WTC11 (cell line): ENCODE results near the gene CAD. TPM values are rescaled to one million over a fixed set of nuclear protein-coding genes. Genes with fewer than 3 reads are reported as not detected.

ENCODE experiments used
- ATAC-seq: fragments of 200-7000 bp; cut with Tn5 transposase; 2 replicates; pipeline ENCODE4 v1.10.0; 2021; ENCODE audit warnings: mild to moderate bottlenecking, moderate library complexity
- CTCF ChIA-PET: fragments of 300-600 bp; sonication (Branson Sonifier 250); formaldehyde crosslinking; loops from one replicate; lab custom pipeline; 2021; ENCODE audit warnings: antibody characterized with exemption; lab: Charles Lee
- POLR2A ChIA-PET: fragments of 350-600 bp; sonication (Branson Sonifier 250); formaldehyde crosslinking; loops from one replicate; lab custom pipeline; 2021; ENCODE audit warnings: antibody characterized with exemption; lab: Charles Lee
- DNase-seq: peaks from one replicate; pipeline ENCODE4 v3.0.0; 2021; ENCODE audit warnings: low spot score
- H3K27ac Mint-ChIP-seq: 2 replicates; pipeline ENCODE4 v1.8.0; 2021; ENCODE audit warnings: mixed read lengths
- H3K27me3 Mint-ChIP-seq: 2 replicates; pipeline ENCODE4 v1.8.0; 2021; ENCODE audit warnings: low read depth, mild to moderate bottlenecking, moderate library complexity, mixed read lengths
- H3K36me3 Mint-ChIP-seq: 2 replicates; pipeline ENCODE4 v1.8.0; 2021; ENCODE audit warnings: mixed read lengths
- H3K4me1 Mint-ChIP-seq: 2 replicates; pipeline ENCODE4 v1.8.0; 2022; ENCODE audit warnings: mixed read lengths
- H3K4me3 Mint-ChIP-seq: 2 replicates; pipeline ENCODE4 v1.8.0; 2021; ENCODE audit warnings: mild to moderate bottlenecking, moderate library complexity, mixed read lengths
- H3K9me3 Mint-ChIP-seq: 2 replicates; pipeline ENCODE4 v1.8.0; 2021; ENCODE audit warnings: mixed read lengths
- AR ChIP-seq: fragments of 250-450 bp; sonication (Bioruptor Pico); IDR thresholded peaks from 2 replicates; pipeline ENCODE4 v1.9.0; 2021; ENCODE audit warnings: mild to moderate bottlenecking
- ATF1 ChIP-seq: sonication (generic); formaldehyde crosslinking; IDR thresholded peaks from 2 replicates; pipeline ENCODE4 v1.8.1; 2023; ENCODE audit warnings: mild to moderate bottlenecking, moderate library complexity, missing genetic modification reagents
- CDX4 ChIP-seq: fragments of 250-450 bp; sonication (Bioruptor Pico); IDR thresholded peaks from 2 replicates; pipeline ENCODE4 v1.9.0; 2021; ENCODE audit warnings: moderate library complexity, mild to moderate bottlenecking, inconsistent platforms, borderline replicate concordance
- CREM ChIP-seq: sonication (generic); formaldehyde crosslinking; IDR thresholded peaks from 2 replicates; pipeline ENCODE4 v1.8.1; 2022; ENCODE audit warnings: mild to moderate bottlenecking, missing genetic modification reagents, moderate library complexity
- ESRRA ChIP-seq: sonication (generic); formaldehyde crosslinking; IDR thresholded peaks from 2 replicates; pipeline ENCODE4 v1.8.1; 2022; ENCODE audit warnings: mild to moderate bottlenecking, missing genetic modification reagents, borderline replicate concordance
- ETV6 ChIP-seq: sonication (generic); formaldehyde crosslinking; IDR thresholded peaks from 2 replicates; pipeline ENCODE4 v1.8.1; 2022; ENCODE audit warnings: mild to moderate bottlenecking, missing genetic modification reagents
- HMGA2 ChIP-seq: fragments of 250-450 bp; sonication (Bioruptor Pico); IDR thresholded peaks from 2 replicates; pipeline ENCODE4 v1.4.0; 2021; ENCODE audit warnings: mild to moderate bottlenecking, moderate library complexity
- IRF2 ChIP-seq: sonication (generic); formaldehyde crosslinking; IDR thresholded peaks from 2 replicates; pipeline ENCODE4 v1.8.0; 2022; ENCODE audit warnings: low read depth, missing genetic modification reagents, borderline replicate concordance
- JUN ChIP-seq: sonication (generic); formaldehyde crosslinking; IDR thresholded peaks from 2 replicates; pipeline ENCODE4 v1.8.0; 2023; ENCODE audit warnings: mild to moderate bottlenecking, missing genetic modification reagents
- NR1H2 ChIP-seq: sonication (generic); formaldehyde crosslinking; IDR thresholded peaks from 2 replicates; pipeline ENCODE4 v1.9.0; 2021; ENCODE audit warnings: mild to moderate bottlenecking, moderate library complexity, missing genetic modification reagents
- SMAD3 ChIP-seq: sonication (generic); formaldehyde crosslinking; IDR thresholded peaks from 2 replicates; pipeline ENCODE4 v1.8.0; 2022; ENCODE audit warnings: missing genetic modification reagents, mild to moderate bottlenecking, borderline replicate concordance
- TEAD4 ChIP-seq: sonication (generic); formaldehyde crosslinking; IDR thresholded peaks from 2 replicates; pipeline ENCODE4 v1.8.0; 2022; ENCODE audit warnings: mild to moderate bottlenecking, missing genetic modification reagents
- ZBTB21 ChIP-seq: sonication (generic); formaldehyde crosslinking; IDR thresholded peaks from 2 replicates; pipeline ENCODE4 v1.8.1; 2023; ENCODE audit warnings: mild to moderate bottlenecking, missing genetic modification reagents, borderline replicate concordance
- ZNF138 ChIP-seq: sonication (generic); formaldehyde crosslinking; conservative IDR thresholded peaks from 2 replicates; pipeline ENCODE4 v1.8.1; 2022; ENCODE audit warnings: mild to moderate bottlenecking, moderate library complexity, missing genetic modification reagents
- ZNF416 ChIP-seq: fragments of 250-450 bp; sonication (Bioruptor Pico); IDR thresholded peaks from 2 replicates; pipeline ENCODE4 v1.9.0; 2021; ENCODE audit warnings: mild to moderate bottlenecking, inconsistent platforms
- ZNF671 ChIP-seq: fragments of 250-450 bp; sonication (Bioruptor Pico); IDR thresholded peaks from 2 replicates; pipeline ENCODE4 v1.8.0; 2021; ENCODE audit warnings: mild to moderate bottlenecking
- total RNA-seq: library from RNA; stranded (reverse); gene quantifications from 3 replicates; pipeline ENCODE4 v1.2.3, GENCODE V29; 2021
- TF ChIP-seq, protein P1 (sequence below): sonication (generic); formaldehyde crosslinking; IDR thresholded peaks from 2 replicates; pipeline ENCODE4 v1.8.1; 2023; ENCODE audit warnings: mild to moderate bottlenecking, missing genetic modification reagents, borderline replicate concordance
- TF ChIP-seq, protein P2 (sequence below): sonication (generic); formaldehyde crosslinking; IDR thresholded peaks from 2 replicates; pipeline ENCODE4 v1.8.1; 2022; ENCODE audit warnings: mild to moderate bottlenecking, missing genetic modification reagents, moderate library complexity, borderline replicate concordance
- TF ChIP-seq, protein P3 (sequence below): fragments of 200-600 bp; IDR thresholded peaks from 2 replicates; pipeline ENCODE4 v1.8.0; 2022; ENCODE audit warnings: antibody characterized with exemption
- TF ChIP-seq, protein P4 (sequence below): sonication (generic); formaldehyde crosslinking; IDR thresholded peaks from 2 replicates; pipeline ENCODE4 v1.8.1; 2022; ENCODE audit warnings: mild to moderate bottlenecking, moderate library complexity, missing genetic modification reagents

The CAD gene
- total RNA-seq, 1 experiment from 2014 or later, result 178 TPM

GRCh38 chr2:27270131-27270530 is 53.0 kb downstream of the CAD start:
- no peak for ATAC-seq
- TF ChIP-seq ZNF416 (CRISPR knock-in tag), result no peak
- TF ChIP-seq CDX4 (CRISPR knock-in tag), result no peak
- no peak for TF ChIP-seq JUN (CRISPR knock-in tag)
- TF ChIP-seq ZNF138 (CRISPR knock-in tag), result no peak
- no peak for TF ChIP-seq AR (CRISPR knock-in tag)
- no peak for TF ChIP-seq ETV6 (CRISPR knock-in tag)
- TF ChIP-seq ATF1 (CRISPR knock-in tag), result no peak
- no peak for TF ChIP-seq ZNF671 (CRISPR knock-in tag)
- TF ChIP-seq ESRRA (CRISPR knock-in tag), result no peak
- TF ChIP-seq TEAD4, result no peak
- no peak for TF ChIP-seq CREM (CRISPR knock-in tag)
- TF ChIP-seq NR1H2 (CRISPR knock-in tag), result no peak
- TF ChIP-seq, protein P1, sequence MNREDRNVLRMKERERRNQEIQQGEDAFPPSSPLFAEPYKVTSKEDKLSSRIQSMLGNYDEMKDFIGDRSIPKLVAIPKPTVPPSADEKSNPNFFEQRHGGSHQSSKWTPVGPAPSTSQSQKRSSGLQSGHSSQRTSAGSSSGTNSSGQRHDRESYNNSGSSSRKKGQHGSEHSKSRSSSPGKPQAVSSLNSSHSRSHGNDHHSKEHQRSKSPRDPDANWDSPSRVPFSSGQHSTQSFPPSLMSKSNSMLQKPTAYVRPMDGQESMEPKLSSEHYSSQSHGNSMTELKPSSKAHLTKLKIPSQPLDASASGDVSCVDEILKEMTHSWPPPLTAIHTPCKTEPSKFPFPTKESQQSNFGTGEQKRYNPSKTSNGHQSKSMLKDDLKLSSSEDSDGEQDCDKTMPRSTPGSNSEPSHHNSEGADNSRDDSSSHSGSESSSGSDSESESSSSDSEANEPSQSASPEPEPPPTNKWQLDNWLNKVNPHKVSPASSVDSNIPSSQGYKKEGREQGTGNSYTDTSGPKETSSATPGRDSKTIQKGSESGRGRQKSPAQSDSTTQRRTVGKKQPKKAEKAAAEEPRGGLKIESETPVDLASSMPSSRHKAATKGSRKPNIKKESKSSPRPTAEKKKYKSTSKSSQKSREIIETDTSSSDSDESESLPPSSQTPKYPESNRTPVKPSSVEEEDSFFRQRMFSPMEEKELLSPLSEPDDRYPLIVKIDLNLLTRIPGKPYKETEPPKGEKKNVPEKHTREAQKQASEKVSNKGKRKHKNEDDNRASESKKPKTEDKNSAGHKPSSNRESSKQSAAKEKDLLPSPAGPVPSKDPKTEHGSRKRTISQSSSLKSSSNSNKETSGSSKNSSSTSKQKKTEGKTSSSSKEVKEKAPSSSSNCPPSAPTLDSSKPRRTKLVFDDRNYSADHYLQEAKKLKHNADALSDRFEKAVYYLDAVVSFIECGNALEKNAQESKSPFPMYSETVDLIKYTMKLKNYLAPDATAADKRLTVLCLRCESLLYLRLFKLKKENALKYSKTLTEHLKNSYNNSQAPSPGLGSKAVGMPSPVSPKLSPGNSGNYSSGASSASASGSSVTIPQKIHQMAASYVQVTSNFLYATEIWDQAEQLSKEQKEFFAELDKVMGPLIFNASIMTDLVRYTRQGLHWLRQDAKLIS (CRISPR knock-in tag), result no peak
- TF ChIP-seq HMGA2, result no peak
- TF ChIP-seq, protein P2, sequence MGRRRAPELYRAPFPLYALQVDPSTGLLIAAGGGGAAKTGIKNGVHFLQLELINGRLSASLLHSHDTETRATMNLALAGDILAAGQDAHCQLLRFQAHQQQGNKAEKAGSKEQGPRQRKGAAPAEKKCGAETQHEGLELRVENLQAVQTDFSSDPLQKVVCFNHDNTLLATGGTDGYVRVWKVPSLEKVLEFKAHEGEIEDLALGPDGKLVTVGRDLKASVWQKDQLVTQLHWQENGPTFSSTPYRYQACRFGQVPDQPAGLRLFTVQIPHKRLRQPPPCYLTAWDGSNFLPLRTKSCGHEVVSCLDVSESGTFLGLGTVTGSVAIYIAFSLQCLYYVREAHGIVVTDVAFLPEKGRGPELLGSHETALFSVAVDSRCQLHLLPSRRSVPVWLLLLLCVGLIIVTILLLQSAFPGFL (CRISPR knock-in tag), result no peak
- TF ChIP-seq, protein P3, sequence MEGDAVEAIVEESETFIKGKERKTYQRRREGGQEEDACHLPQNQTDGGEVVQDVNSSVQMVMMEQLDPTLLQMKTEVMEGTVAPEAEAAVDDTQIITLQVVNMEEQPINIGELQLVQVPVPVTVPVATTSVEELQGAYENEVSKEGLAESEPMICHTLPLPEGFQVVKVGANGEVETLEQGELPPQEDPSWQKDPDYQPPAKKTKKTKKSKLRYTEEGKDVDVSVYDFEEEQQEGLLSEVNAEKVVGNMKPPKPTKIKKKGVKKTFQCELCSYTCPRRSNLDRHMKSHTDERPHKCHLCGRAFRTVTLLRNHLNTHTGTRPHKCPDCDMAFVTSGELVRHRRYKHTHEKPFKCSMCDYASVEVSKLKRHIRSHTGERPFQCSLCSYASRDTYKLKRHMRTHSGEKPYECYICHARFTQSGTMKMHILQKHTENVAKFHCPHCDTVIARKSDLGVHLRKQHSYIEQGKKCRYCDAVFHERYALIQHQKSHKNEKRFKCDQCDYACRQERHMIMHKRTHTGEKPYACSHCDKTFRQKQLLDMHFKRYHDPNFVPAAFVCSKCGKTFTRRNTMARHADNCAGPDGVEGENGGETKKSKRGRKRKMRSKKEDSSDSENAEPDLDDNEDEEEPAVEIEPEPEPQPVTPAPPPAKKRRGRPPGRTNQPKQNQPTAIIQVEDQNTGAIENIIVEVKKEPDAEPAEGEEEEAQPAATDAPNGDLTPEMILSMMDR, result no peak
- no peak for TF ChIP-seq IRF2
- TF ChIP-seq, protein P4, sequence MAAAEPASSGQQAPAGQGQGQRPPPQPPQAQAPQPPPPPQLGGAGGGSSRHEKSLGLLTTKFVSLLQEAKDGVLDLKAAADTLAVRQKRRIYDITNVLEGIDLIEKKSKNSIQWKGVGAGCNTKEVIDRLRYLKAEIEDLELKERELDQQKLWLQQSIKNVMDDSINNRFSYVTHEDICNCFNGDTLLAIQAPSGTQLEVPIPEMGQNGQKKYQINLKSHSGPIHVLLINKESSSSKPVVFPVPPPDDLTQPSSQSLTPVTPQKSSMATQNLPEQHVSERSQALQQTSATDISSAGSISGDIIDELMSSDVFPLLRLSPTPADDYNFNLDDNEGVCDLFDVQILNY (CRISPR knock-in tag), result no peak
- no peak for TF ChIP-seq SMAD3
- TF ChIP-seq ZBTB21 (CRISPR knock-in tag), result no peak
- ChIA-PET POLR2A (no interaction called here), CTCF (interaction anchor here (4.1 kb wide), 1 partner anchor 11 kb away, joined by 34 read pairs; the partner anchor contains the start of gene TRIM54)
- Mint-ChIP-seq H3K4me3 (no peak overlapping the region), H3K27me3 (peaks cover 7% of the 10 kb centered on the region), H3K4me1 (peaks cover 7% of the 10 kb centered on the region; the same call in 1 of the 2 replicates), H3K9me3 (peaks cover 8% of the 10 kb centered on the region), H3K36me3 (no peaks in the 10 kb centered on the region), H3K27ac (no peak overlapping the region)
- DNase-seq, result no peak
